SU-DHL-6 (cell line): ENCODE measurements around the gene C1orf21.

ENCODE experiments used
- CTCF ChIP-seq: fragments of 200-600 bp; sonication (generic); IDR thresholded peaks from one replicate; pipeline ENCODE4 v1.5.1; 2017; ENCODE audit warnings: antibody characterized with exemption, mild to moderate bottlenecking, low read length, moderate library complexity; ENCODE audit not compliant: insufficient read depth, poor library complexity, severe bottlenecking
- EZH2phosphoT487 ChIP-seq: fragments of 200-600 bp; sonication (generic), shearing (Covaris generic); conservative IDR thresholded peaks from 2 replicates; pipeline ENCODE4 v1.6.1; 2018; ENCODE audit warnings: mild to moderate bottlenecking, antibody characterized with exemption, low read length, moderate library complexity, mixed read lengths

- no peak for TF ChIP-seq CTCF
- TF ChIP-seq EZH2phosphoT487: no peak
Measured at GRCh38 chr1:184541537-184542152, 154.8 kb downstream of the C1orf21 start.
